ENCODE measurements around the gene XPO6.

XPO6 gene

DNA sequence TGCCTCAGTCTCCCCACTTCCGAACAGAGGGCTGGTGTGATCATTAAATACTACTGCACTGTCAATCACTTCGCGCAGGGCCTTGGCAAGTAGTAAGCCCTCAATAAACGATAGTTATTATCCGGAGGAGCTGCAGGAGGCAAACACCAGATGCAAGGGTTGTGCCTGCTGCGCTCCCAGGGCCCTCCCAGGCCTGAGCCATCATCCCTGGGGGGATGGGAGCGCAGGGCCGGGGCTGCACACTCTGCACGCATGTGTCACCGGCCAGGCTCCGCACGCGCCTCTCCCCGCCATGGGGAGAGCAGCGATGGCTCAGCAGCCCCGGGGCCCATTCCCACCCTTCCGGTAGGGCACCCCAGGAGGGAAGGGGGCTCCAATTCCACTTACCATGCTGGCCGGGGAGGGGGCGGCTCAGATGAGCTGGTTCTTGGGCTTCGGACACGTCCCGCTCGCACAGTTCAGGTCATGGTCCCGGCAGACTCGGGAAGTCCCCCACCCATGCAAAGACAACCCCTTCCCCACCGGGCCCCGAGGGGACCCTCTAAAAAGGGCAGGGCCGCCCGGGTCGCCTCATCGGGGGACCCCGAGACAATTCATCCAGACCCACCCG, 681 bp downstream of the XPO6 start:
- in situ Hi-C loops (cut with MboI; ENCODE audit: low pct_unique_long_range_greater_than_20kb, low sequenced_read_pairs, unreplicated experiment), result no loop called here
- DNase-seq (ENCODE audit: low spot score), result peak; percentile 64
- TF ChIP-seq, protein P1, sequence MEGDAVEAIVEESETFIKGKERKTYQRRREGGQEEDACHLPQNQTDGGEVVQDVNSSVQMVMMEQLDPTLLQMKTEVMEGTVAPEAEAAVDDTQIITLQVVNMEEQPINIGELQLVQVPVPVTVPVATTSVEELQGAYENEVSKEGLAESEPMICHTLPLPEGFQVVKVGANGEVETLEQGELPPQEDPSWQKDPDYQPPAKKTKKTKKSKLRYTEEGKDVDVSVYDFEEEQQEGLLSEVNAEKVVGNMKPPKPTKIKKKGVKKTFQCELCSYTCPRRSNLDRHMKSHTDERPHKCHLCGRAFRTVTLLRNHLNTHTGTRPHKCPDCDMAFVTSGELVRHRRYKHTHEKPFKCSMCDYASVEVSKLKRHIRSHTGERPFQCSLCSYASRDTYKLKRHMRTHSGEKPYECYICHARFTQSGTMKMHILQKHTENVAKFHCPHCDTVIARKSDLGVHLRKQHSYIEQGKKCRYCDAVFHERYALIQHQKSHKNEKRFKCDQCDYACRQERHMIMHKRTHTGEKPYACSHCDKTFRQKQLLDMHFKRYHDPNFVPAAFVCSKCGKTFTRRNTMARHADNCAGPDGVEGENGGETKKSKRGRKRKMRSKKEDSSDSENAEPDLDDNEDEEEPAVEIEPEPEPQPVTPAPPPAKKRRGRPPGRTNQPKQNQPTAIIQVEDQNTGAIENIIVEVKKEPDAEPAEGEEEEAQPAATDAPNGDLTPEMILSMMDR (IDR thresholded peaks at IDR 0.05; ENCODE audit: extremely low read depth, insufficient read depth, missing control alignments), result no peak

DNA sequence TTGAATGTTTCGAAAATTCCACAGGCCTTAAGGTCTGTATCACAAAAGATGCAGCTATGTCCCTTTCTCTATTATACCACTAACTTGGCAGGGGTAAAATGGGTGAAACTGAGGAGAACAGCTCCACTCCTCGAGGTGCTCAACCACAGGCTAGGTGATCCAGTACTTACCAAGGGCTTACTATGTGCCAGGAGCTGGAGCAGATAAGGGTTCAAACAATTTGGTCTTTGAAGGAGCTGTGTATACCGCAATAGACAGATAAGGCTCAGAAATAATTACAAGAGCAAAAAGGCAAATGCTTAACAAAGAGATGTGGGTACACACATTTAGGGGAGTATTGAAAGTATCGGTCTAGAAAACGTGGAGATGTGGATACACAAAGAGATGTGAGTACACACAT, 1.5 kb downstream of the XPO6 start:
- in situ Hi-C loops (cut with MboI; ENCODE audit: low pct_unique_long_range_greater_than_20kb, low sequenced_read_pairs, unreplicated experiment), result no loop called here
- DNase-seq (ENCODE audit: low spot score), result no peak
- TF ChIP-seq, protein P1 (IDR thresholded peaks at IDR 0.05; ENCODE audit: extremely low read depth, insufficient read depth, missing control alignments), result no peak

DNA sequence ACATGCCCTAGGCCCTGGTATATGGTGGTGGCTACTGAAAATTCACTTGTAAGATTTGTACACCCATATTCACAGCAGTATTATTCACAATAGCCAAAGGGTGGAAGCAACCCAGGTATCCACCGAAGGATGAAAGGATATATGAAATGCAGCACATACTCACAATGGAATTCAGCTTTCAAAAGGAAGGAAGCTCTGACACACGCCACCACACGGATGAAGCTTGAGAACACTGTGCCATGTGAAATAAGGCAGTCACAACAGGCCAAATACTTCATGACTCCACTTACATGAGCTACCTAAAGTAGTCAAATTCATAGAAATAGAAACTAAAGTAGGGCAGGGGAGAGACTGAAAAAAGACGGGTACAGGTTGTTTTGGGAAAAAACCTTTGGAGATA, 2.9 kb downstream of the XPO6 start:
- DNase-seq (ENCODE audit: low spot score), result no peak
- in situ Hi-C loops (cut with MboI; ENCODE audit: low pct_unique_long_range_greater_than_20kb, low sequenced_read_pairs, unreplicated experiment), result no loop called here
- TF ChIP-seq, protein P1 (IDR thresholded peaks at IDR 0.05; ENCODE audit: extremely low read depth, insufficient read depth, missing control alignments), result no peak

DNA sequence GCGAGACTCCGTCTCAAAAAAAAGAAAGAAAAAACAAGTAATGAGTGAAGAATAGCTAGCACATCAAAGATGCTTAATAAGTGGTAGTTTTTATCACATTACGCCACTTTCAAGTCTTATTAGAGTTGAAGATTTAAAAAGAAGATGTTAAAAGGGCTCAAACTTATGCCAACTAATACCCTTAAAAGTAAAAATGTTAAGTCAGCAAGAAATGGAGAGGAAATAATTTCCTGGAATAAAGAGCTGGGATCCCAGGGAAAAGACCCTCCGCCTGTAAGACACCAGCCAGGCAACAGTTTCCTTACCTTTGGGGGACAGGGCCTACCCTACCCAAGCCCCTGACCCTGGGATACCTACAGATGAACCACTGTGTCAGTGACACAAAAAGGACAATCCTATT, 3.6 kb downstream of the XPO6 start:
- in situ Hi-C loops (cut with MboI; ENCODE audit: low pct_unique_long_range_greater_than_20kb, low sequenced_read_pairs, unreplicated experiment), result no loop called here

DNA sequence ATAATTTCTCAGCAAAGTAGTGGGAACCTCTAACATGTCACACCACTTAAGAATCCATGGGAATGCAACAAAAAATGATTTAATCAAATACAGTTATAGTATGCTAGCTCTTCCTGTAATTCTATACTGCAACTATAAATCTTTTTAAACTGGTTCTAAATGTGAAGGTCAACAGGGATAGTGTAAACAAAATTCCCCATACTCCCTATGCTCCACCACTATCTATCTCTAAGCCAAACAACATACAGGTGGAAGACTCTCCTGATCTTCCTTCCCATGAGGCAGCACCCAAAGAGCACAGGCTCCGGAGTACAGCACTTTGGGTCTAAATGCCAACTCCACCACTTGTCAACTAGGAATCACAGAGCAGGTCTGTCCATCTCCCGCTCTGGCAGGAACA, 4.4 kb downstream of the XPO6 start:
- no peak for DNase-seq (ENCODE audit: low spot score)
- in situ Hi-C loops (cut with MboI; ENCODE audit: low pct_unique_long_range_greater_than_20kb, low sequenced_read_pairs, unreplicated experiment), result no loop called here
- TF ChIP-seq, protein P1 (IDR thresholded peaks at IDR 0.05; ENCODE audit: extremely low read depth, insufficient read depth, missing control alignments), result no peak

More for the DNA sequence above, 3.6 kb downstream of the XPO6 start:
- TF ChIP-seq, protein P1 (IDR thresholded peaks at IDR 0.05; ENCODE audit: extremely low read depth, insufficient read depth, missing control alignments), result no peak
- no peak for DNase-seq (ENCODE audit: low spot score)

DNA sequence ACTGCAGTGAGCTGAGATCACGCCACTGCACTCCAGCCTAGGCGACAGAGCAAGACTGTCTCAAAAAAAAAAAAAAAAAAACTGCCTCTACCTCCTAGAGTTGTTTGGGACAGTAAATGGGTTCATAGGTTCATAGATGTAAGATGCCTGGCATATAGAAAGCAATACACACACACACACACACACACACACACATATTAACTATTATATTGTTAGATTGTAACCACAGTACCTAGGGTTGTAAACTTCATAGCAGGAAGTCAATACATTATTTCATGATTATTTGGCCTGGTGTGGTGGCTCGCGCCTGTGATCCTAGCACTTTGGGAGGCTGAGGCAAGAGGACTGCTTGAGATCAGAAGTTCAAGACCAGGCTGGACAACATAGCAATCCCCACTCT, 5.8 kb downstream of the XPO6 start:
- no peak for DNase-seq (ENCODE audit: low spot score)
- in situ Hi-C loops (cut with MboI; ENCODE audit: low pct_unique_long_range_greater_than_20kb, low sequenced_read_pairs, unreplicated experiment), result no loop called here
- TF ChIP-seq, protein P1 (IDR thresholded peaks at IDR 0.05; ENCODE audit: extremely low read depth, insufficient read depth, missing control alignments), result no peak

All from GM13977 (cell line).